OCI-LY1 (cell line): ENCODE measurements around the gene TNFRSF14.

Experiments used
- EZH2 ChIP-seq: fragments of 200-600 bp; sonication (generic), shearing (Covaris generic); IDR thresholded peaks from 2 replicates; pipeline ENCODE4 v1.8.0; 2017; ENCODE audit warnings: borderline replicate concordance, mixed run types, mild to moderate bottlenecking, antibody characterized with exemption, low read length, moderate library complexity, mixed read lengths
- TF ChIP-seq, protein P1 (sequence below): fragments of 200-600 bp; sonication (generic), shearing (Covaris generic); IDR thresholded peaks from 2 replicates; pipeline ENCODE4 v1.5.1; 2017; ENCODE audit warnings: mild to moderate bottlenecking, antibody characterized with exemption, low read length, moderate library complexity, mixed read lengths

DNA sequence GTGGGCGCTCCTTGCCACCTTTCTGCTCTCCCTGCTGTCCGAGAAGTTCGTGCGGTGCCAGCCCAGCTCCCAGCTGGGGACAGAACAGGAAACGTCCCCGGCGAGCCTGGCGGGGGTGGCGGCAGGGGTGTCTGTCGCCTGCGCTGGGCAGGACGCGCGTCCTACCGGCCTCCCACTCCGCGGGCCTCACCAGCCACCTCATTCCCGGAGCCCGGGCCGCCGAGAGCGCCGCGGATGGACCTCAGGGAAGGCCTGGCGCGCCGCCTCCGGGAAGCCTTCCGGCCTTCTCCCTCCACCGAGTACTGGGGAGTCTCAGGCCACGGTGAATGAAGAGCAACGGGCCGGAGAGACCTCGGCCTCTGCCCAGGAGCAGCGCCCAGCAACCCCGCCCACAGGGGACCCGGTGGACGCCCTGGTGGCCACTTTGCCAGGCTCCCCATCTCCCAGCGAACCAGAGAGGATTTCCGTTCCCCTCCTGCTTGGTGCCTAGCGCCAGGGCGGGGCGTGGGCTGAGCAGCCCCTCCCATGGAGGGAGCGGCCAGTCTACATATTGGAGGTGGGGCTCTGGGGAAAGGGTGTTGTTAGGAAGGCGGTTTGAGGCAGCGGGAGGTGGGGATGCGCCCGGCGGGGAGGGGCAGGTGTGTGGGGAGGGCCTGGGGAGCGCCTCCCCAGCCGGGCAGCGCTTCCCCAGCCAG is 9.5 kb upstream of the TNFRSF14 start:
- TF ChIP-seq, protein P1, sequence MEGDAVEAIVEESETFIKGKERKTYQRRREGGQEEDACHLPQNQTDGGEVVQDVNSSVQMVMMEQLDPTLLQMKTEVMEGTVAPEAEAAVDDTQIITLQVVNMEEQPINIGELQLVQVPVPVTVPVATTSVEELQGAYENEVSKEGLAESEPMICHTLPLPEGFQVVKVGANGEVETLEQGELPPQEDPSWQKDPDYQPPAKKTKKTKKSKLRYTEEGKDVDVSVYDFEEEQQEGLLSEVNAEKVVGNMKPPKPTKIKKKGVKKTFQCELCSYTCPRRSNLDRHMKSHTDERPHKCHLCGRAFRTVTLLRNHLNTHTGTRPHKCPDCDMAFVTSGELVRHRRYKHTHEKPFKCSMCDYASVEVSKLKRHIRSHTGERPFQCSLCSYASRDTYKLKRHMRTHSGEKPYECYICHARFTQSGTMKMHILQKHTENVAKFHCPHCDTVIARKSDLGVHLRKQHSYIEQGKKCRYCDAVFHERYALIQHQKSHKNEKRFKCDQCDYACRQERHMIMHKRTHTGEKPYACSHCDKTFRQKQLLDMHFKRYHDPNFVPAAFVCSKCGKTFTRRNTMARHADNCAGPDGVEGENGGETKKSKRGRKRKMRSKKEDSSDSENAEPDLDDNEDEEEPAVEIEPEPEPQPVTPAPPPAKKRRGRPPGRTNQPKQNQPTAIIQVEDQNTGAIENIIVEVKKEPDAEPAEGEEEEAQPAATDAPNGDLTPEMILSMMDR, result no peak
- no peak for TF ChIP-seq EZH2
